GM19438 (cell line): Measurements from ENCODE around the gene CPNE1.

Source experiments
- ATAC-seq: cut with Tn5 transposase; IDR thresholded peaks from one replicate; pipeline ENCODE4 v1.9.1; 2021; ENCODE audit warnings: low read depth; ENCODE audit not compliant: unreplicated experiment

The CPNE1 gene

DNA sequence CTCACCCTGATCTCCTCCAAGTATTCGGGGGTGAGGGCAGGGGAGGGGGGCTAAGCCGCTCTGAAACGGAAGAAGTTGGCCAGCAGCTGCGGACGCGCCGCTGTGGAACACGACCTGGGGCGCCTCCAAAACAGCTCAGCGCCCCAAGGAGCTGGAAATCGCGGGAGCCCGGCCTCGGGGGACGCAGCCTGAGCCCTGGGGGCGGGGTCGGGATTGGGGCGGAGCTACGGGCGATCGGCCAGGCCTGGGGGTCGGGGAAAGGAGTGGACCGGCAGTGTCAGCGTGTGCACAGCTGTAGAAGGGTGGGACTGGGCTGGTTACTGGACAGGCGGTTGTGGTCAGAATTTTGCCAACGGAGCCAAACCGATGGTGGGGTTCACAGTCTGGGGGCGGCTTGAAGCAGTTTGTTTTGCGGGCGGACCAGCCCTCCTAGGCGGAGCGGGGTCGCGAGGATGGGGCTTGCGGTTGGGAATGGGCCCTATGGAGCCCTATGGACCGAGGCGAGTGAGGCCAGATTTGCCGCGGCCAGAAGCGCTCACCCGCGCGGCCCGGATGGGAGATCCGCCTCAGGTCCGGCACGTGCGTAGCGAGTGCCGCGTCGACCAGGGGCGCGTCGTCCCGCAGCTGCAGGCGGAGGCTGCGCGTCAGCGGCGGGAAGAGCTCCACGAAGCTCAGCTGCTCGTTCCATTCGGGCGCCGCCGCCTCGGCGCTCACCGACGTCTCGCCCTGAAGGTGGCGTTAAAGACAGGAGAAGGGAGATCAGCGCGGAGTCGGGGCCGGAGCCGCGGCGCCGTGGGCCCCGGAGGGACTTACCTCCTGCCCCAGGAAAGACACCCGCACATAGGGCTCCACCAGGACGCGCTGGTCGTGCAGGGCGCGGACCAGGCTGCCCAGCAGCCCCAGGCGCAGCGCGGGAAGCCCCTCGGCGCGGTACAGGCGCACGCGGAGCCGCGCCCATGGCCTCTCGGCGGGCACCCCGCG is 63.4 kb downstream of the CPNE1 start:
- ATAC-seq = no peak

DNA sequence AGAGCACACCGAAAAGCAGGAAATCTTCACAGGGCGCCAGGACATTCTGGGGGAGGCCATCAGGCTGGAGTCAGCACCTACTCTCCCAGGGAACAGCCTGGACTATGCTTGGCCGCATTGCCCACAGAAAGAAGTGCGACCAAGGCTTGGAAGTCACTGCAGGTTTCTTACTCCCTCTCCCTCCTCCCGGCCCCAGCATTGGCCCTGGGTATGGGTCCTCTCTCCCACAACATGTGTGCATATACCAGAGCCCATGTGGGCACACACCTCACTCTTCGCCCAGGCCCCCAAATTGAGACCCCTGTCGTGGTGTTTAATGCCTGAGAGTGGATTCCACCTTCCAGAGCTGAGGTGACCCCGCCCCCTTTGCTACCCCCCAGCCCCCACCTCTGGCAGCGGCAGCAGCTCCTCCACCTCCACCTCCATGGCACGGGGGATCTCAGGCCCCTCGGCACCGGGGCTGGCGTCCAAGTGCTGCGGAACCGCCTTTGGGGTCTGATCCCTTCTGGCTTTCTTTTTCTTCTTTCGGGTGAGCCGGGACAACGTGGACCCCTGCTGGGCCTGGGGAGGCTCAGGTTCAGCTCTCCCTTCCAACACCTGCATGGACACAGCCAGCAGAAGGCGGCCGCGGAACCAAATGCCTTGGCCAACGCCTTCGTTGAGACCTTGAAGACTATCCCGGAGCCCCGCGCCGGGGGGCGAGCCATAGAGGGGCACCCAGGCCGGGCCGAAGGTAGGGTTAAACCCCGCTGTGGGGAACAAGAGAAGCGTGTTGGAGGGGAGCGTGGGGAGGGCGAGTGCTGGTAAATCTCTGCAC is 64.3 kb downstream of the CPNE1 start:
- ATAC-seq = no peak

DNA sequence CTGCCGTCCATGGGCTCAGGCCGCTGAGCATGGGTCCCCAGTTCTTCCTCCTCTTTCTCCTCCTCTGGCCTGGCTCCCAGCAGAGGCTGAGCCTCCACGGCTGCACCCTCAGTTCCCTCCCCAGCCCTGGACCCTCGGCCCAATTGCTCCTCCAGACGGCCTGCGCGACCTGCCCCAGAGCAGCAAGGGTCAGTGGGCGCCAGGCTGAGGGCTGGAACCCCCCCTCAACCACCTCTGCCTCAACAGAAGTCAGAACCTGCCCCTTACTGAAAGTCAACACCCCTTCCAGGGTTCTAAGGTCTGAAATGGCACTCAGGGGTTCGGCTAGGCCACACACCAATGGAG is 65.0 kb downstream of the CPNE1 start:
- no peak for ATAC-seq

DNA sequence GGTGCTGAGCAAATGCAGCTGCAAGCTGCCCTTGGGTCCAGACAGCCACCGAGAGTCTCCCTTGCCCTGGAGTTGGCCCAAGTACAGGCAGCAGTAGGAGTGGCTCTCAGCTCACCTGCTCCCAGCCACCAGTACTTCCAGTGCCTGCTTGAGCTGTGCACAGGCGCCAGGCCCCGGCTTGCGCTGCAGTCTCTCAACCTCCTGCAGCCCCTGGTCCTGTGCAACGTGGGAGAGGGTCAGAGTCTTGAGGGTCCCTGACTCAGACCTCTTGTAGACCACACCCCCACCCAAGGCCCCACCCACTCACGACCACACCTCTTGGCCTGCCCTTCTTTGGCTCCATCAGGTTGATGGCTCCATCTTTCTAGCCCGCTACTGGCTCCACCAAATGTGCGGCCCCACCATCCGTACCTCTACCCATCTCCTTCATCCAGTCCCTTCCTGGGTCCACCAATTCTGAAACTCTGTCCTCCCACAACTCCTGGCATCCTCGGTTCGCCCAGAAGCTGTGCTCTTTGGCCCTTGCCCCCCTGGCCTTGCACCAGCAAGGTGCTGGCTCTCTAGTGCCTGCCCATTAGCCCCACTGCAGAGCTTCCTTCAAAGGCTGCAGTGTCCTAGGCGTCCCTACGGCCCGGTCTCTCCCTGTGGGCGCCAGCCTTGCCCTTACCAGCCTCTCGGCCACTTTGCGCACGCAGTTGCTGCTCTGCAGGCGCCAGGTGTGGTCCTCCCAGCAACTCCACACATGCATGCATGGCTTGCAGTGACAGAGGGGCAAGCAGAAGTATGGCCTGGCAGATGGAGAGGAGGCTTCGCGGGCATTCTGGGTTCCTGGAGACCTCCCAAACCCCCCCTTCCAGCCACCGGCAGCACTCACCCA is 65.6 kb downstream of the CPNE1 start:
- ATAC-seq = no peak

DNA sequence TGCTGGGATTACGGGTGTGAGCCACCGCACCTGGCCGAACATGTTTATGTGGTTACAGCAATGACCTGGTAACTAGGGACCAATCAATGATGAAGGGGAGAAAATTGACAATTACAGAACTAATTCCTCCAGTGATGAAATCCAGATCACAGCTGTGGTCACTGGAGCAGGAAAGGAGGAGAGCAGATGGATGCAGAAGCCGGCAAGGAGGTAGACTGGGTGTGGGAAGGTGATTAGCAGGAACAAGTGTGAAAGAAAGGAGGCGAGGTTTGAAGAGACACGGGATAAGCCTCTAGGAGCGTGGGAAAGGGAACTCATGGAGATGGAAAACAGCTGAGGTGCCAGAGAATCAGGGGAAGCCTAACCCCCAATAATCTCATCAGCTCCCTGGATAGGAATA is 66.2 kb downstream of the CPNE1 start:
- ATAC-seq = no peak

DNA sequence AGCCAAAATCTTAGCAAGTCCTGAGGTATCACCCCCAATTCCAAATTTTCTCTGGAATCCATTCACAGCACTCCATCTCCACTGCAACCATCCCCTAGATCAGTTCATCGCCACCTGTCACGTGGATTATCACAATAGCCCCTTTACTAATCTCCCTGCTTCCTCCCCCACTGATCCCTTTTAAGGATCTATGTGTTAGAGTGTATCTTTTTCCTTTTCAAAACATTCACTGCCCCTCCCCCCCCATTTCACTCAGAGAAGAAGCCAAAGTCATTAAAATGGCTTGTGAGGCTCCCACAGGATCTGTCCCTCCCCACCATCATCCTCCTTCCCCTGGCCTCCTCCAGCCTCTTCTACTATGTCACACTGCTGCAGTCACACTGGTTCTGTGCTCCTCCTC is 67.5 kb downstream of the CPNE1 start:
- ATAC-seq = no peak

DNA sequence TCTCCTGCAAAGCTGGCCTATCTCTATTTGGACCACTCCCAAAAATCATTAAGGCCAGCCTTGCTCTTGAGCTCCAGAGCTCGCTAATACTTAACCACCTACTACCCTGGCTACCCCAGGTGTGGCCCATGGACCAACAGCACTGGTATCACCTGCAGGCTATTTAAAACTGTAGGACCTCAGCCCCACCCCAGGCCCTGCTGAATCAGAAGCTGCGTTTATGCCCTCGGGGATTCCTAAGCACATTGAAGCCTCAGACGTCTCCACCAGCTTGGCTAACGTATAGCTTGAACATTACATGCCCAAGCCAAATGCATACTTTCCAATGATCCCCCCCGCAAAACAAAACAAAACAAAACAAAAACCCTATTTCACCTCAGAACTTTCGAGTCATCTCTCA is 68.8 kb downstream of the CPNE1 start:
- no peak for ATAC-seq

- ATAC-seq = no peak
Observed at GRCh38 chr20:35595456-35595855, 69.2 kb downstream of the CPNE1 start.

DNA sequence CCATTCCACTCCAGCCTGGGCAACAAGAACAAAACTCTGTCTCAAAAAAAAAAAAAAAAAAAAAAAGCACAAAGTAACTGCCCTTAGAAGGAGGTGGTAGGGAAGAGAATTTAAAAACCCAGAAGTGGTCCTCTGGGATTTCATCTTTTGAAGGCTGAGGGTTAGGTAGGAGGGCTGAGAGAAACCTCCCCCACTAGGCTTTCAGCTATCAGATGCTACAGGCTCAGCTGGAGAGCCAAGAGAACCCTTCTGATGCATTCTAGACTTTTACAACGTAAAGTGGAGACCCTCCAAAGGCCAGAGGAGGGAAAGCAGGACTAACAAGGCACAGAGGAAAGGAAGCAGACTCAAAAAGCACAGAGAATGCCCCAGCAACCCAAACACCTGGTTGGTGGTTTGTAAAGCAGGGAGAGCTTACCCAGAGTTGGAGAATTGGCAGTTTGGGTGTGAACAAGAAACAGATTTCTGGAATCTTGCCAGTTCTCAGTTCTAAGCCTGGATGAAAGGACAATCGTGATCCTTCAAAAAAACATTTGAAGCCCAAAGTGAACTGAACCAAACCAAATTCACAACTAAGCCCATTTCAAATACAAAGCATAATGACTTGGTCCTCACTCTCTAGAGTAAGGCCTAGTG is 72.2 kb downstream of the CPNE1 start:
- no peak for ATAC-seq

- ATAC-seq = no peak
Observed at GRCh38 chr20:35588397-35588796, 76.3 kb downstream of the CPNE1 start.

GRCh38 chr20:35587436-35587835 is 77.3 kb downstream of the CPNE1 start:
- no peak for ATAC-seq

DNA sequence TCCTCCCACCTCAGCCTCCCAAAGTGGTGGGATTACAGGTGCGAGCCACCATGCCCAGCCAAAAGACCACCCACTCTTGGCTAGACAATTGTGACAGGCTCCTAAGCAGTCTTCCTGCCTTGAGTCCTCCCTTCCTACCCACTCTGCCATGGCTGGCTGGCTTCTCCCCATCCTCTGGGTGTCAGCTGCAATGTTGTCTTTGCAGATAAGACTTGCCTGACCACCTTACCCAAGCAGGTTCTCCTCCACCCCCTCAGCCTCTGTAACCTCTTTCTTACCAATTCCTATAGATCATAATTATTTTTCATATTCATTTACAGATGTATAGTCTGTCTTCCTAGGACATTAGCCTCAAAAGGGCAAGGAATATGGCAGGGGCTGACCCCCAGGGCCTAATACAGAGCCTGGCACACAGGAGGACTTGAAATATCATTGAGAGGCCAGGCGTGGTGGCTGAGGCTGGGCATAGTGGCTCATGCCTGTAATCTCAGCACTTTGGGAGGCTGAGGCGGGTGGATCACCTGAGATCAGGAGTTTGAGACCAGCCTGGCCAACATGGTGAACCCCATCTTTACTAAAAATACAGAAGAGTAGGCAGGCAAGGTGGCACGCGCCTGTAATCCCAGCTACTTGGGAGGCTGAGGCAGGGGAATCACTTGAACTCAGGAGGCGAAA is 77.8 kb downstream of the CPNE1 start:
- ATAC-seq = no peak

GRCh38 chr20:35583636-35584560 is 80.8 kb downstream of the CPNE1 start:
- no peak for ATAC-seq

DNA sequence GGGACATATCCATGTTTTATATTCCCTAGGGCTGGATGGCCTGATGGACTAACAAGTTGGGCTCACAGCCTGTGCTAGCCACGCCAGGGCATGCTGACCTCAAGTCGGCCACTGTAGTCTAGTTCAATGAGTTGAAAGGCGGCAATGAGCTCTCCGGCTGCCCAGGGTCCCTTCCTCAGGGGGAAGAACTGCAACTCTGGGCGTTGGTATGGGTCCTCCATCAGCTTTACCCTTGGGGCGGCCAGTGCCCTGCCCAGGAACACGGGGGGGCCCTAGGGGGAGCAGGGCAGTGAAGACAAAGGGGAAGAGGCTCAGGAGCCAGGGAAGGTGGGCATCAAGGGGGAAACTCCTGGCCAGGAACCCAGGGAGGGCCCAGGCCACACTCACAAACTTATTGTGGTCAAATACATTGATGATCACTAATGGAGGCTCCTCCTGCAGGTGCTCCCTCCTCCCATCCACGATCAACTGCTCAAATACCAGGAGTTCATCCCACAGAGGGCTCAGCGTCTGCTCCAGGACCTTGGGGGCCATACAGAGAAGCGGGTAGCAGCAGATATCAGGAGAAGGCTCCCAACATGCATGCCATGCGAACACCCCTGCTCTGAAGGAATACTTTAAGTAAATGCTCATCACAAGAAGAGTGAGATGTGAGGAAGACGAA is 81.8 kb downstream of the CPNE1 start:
- no peak for ATAC-seq

DNA sequence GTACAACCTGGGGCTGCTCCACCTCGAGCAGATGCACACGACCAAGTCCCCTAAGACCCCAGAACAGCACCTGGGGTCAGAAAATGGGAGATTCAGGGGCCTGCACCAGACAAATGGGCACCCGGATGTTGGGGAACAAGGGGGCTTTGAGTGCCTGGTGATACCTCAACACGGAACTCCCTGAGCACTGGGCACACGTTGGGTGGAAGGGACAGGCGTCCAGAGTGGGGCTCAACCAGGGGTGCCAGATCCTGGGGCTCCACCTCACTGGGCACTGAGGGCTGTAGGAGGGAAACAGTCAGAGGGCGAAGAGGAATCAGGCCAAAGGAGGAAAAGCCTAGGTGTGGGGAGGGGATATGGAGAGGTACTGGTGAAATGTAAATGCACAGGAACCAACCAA is 82.6 kb downstream of the CPNE1 start:
- ATAC-seq = no peak

- ATAC-seq = no peak
Observed at GRCh38 chr20:35579196-35579595, 85.5 kb downstream of the CPNE1 start.

DNA sequence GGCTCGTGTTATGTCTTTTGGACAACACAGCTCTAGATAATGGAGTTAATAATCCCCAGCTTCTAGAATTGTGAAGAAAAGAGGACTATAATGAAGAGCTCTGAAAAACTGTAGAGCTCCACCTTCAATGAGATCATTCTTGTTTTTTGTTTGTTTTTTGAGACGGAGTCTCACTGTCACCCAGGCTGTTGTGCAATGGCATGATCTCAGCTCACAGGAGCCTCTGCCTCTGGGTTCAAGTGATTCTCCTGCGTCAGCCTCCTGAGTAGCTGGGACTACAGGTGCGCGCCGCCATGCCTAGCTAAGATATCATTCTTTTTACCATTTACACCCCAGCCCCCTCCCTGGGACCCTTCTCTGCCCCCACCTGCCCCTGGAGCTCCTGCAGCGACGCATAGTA is 86.2 kb downstream of the CPNE1 start:
- no peak for ATAC-seq

DNA sequence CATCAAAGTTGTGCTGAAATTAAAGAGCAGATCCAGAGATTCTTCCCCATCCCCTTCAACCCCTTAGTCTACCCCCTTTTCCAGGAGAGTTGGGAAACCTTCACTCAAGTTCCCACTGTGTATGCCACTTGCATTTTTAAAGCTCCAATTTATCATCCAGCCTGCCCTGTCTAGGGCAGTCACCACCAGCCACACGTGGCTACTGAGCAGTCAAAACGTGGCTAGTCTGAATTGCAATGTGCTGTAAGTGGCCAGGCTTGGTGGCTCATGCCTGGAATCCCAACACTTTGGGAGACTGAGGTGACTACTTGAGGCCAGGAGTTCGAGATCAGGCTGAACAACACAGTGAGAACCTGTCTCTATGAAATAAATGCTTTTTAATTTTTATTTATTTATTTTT is 87.9 kb downstream of the CPNE1 start:
- no peak for ATAC-seq
